Mononuclear cell (primary cell): ENCODE measurements around the gene SPAG16. TPM values are rescaled to one million over a fixed set of nuclear protein-coding genes. Genes with fewer than 3 reads are reported as not detected.

ENCODE experiments used
- H3K27me3 ChIP-seq: 2 replicates; pipeline ENCODE4 v1.6.0; 2011; ENCODE audit warnings: low read length, control low read depth; ENCODE audit not compliant: insufficient read depth
- H3K4me1 ChIP-seq: 2 replicates; pipeline ENCODE4 v1.5.1; 2011; ENCODE audit warnings: mild to moderate bottlenecking, low read length, control low read depth; ENCODE audit not compliant: insufficient read depth
- H3K4me3 ChIP-seq: 2 replicates; pipeline ENCODE4 v1.5.1; 2011; ENCODE audit warnings: mild to moderate bottlenecking, low read length, moderate library complexity
- H3K9me3 ChIP-seq: 2 replicates; pipeline ENCODE4 v1.5.1; 2011; ENCODE audit warnings: low read depth, mild to moderate bottlenecking, control low read depth, low read length
- total RNA-seq: library from RNA; depleted of rRNA; stranded (reverse); fragments of >200 nt; gene quantifications from one replicate; pipeline ENCODE4 v1.2.3, GENCODE V29; 2012

The SPAG16 gene
- 9.8 TPM for total RNA-seq

- H3K4me3 ChIP-seq = peak within 1 kb of the TSS; percentile 49
- H3K9me3 ChIP-seq = no peaks in the 10 kb centered on the region
- H3K27me3 ChIP-seq = no peaks in the 10 kb centered on the region
Observed at GRCh38 chr2:213284105-213285090, at the start of gene SPAG16. Gene SPAG16, plus strand, starts transcription at chr2:213284464.

DNA sequence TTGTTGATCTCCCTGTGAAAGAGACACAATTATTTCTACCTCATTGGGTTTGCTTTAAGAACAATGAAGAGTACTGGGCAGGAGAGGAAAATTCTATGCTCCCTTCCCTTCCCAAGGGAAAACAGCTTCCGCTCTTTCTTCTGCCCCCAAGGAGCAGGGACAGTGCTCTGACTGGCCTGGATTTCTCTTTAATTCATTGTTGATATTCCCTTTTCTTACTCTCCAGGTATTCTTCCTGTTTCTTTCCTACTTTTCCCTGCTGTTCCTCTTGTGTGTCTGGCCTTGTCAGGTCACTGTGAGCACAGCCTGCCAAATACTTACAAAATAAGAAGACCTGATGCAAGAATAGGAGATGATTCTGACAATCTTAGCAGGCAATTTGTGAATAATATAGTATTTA is 49.6 kb upstream of the SPAG16 start:
- H3K9me3 ChIP-seq = no peaks in the 10 kb centered on the region
- H3K4me1 ChIP-seq = peaks cover 2% of the 10 kb centered on the region
- no peak overlapping the region for H3K4me3 ChIP-seq
- H3K27me3 ChIP-seq = no peaks in the 10 kb centered on the region

More at GRCh38 chr2:213284105-213285090, at the start of gene SPAG16:
- peaks cover 6% of the 10 kb centered on the region for H3K4me1 ChIP-seq

- Histone ChIP-seq H3K4me3 (no peak overlapping the region), H3K27me3 (no peaks in the 10 kb centered on the region), H3K4me1 (peaks cover 2% of the 10 kb centered on the region), H3K9me3 (no peaks in the 10 kb centered on the region)
Observed at GRCh38 chr2:213235741-213236140, 48.5 kb upstream of the SPAG16 start.

DNA sequence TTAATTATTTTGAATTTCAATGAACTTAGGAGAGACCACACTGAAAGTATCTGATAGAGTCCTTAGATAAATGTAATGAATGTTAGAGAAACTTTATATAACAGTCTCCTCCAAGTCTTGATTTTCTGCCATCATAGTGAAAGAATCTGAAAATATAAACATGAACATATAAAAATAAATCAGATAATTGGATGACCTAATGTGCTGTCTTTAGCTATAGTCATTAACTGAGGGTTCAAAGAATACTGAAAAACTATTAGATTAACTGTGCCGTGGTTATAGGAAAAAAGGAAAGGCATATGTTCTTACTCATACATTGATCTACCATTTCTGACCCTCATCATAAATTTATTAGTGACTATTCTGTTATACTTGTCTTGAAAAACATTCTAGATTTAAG is 47.0 kb upstream of the SPAG16 start:
- Histone ChIP-seq H3K9me3 (no peaks in the 10 kb centered on the region), H3K4me3 (no peak overlapping the region), H3K27me3 (no peaks in the 10 kb centered on the region), H3K4me1 (peaks cover 2% of the 10 kb centered on the region)

DNA sequence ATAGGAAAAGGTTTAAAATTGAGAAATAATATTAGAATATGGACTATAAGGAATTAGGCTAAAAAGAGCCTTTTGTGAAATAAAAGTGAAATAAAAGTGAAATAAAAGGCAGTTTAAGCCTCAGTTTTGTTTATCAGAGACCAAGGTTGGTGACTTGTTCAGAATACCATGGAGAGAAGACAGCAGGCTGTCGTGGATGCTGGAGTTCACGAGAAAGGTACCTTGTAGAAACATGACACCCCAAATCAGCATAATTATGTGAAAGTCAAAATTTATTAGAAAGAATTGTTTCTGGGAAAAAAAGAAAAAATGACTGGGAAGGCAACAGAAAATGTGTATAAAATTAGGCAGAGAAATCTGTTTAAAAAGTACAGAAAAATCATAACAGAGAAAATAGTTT is 46.5 kb upstream of the SPAG16 start:
- H3K4me1 ChIP-seq = peaks cover 2% of the 10 kb centered on the region
- H3K27me3 ChIP-seq = no peaks in the 10 kb centered on the region
- H3K4me3 ChIP-seq = no peak overlapping the region
- no peaks in the 10 kb centered on the region for H3K9me3 ChIP-seq

- no peaks in the 10 kb centered on the region for H3K27me3 ChIP-seq
- H3K9me3 ChIP-seq = no peaks in the 10 kb centered on the region
- H3K4me1 ChIP-seq = peaks cover 2% of the 10 kb centered on the region
- no peak overlapping the region for H3K4me3 ChIP-seq
Observed at GRCh38 chr2:213238753-213239495, 45.3 kb upstream of the SPAG16 start.

- Histone ChIP-seq H3K4me1 (no peaks in the 10 kb centered on the region), H3K9me3 (no peaks in the 10 kb centered on the region), H3K4me3 (no peak overlapping the region), H3K27me3 (no peaks in the 10 kb centered on the region)
Observed at GRCh38 chr2:213241817-213242216, 42.4 kb upstream of the SPAG16 start.

- Histone ChIP-seq H3K4me1 (no peaks in the 10 kb centered on the region), H3K4me3 (no peak overlapping the region), H3K9me3 (no peaks in the 10 kb centered on the region), H3K27me3 (no peaks in the 10 kb centered on the region)
Observed at GRCh38 chr2:213242653-213243052, 41.6 kb upstream of the SPAG16 start.

- H3K9me3 ChIP-seq = no peaks in the 10 kb centered on the region
- H3K27me3 ChIP-seq = no peaks in the 10 kb centered on the region
- no peaks in the 10 kb centered on the region for H3K4me1 ChIP-seq
- no peak overlapping the region for H3K4me3 ChIP-seq
Observed at GRCh38 chr2:213243189-213244044, 40.8 kb upstream of the SPAG16 start.

GRCh38 chr2:213246497-213247281 is 37.6 kb upstream of the SPAG16 start:
- no peaks in the 10 kb centered on the region for H3K9me3 ChIP-seq
- H3K4me3 ChIP-seq = no peak overlapping the region
- H3K27me3 ChIP-seq = no peaks in the 10 kb centered on the region
- H3K4me1 ChIP-seq = no peaks in the 10 kb centered on the region

DNA sequence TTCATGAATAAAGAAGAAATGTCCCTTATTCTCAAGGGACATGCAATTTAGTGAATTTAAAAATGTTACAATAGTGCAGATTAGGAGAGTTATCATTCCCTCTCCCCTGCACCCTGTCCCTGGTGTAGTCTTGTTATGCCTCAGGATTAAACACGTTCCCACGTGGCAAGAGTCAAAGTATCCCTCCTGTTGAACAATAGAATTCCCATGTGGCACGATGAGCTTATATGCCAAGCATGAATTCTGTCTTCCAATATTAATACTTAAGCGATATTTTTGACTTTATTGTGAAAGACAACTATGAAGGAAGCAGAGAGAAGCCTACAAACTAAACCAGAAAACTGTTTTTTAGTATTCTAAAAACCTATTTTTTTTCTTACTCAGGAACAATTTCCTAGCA is 36.7 kb upstream of the SPAG16 start:
- Histone ChIP-seq H3K27me3 (no peaks in the 10 kb centered on the region), H3K4me3 (no peak overlapping the region), H3K4me1 (no peaks in the 10 kb centered on the region), H3K9me3 (no peaks in the 10 kb centered on the region)

DNA sequence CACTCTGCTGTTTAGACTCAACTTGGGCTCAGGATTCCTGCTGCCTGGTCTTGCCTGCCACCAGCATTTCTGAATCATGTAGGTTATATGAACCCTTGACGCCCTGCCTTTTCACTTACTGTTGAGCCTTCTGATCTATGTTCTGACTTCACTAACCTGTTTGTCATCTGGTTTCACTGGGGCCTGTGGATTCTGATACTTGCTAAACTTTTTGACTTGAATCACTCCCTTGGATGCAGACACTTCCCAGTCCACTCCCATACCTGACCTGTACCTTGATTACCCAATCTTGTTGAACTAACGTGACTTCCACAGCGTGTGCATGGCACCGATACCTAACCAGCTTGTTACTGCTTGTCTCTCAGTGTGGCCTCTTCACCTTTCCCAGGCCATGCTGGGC is 35.6 kb upstream of the SPAG16 start:
- H3K4me1 ChIP-seq = no peaks in the 10 kb centered on the region
- no peaks in the 10 kb centered on the region for H3K27me3 ChIP-seq
- no peak overlapping the region for H3K4me3 ChIP-seq
- no peaks in the 10 kb centered on the region for H3K9me3 ChIP-seq

GRCh38 chr2:213249502-213249901 is 34.8 kb upstream of the SPAG16 start:
- Histone ChIP-seq H3K4me1 (no peaks in the 10 kb centered on the region), H3K4me3 (no peak overlapping the region), H3K27me3 (no peaks in the 10 kb centered on the region), H3K9me3 (no peaks in the 10 kb centered on the region)

DNA sequence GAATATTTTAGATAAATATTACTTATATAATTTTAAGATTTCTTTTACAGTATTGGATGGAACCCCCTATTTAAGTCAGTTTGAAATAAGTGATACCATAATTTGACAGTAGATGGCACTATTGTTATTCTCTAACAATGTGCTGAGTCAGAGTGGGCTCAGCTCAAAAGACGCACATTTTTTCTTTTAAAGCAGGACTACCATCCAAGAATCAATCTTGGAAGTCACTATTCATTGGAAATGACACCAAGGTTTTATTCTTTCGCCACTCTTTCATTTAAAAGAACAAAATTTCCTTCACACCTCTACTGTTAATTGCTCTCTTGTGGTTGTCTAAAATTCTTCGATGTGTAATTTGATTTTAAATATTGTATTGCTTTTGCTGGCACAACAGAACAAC is 32.6 kb upstream of the SPAG16 start:
- no peak overlapping the region for H3K4me3 ChIP-seq
- H3K27me3 ChIP-seq = no peaks in the 10 kb centered on the region

More for the DNA sequence above, 32.6 kb upstream of the SPAG16 start:
- no peaks in the 10 kb centered on the region for H3K4me1 ChIP-seq
- H3K9me3 ChIP-seq = no peaks in the 10 kb centered on the region
